HCT116 (cell line): ENCODE results near the gene LMNA. TPM values are rescaled to one million over a fixed set of nuclear protein-coding genes. Genes with fewer than 3 reads are reported as not detected.

Experiments
- ATAC-seq: fragments of 200-7000 bp; cut with Tn5 transposase; 2 replicates; pipeline ENCODE4 v1.9.1; 2020; ENCODE audit warnings: mild to moderate bottlenecking, moderate library complexity
- BruUV-seq: library from RNA; stranded (reverse); fragments of 400-500 nt; replicated peaks from 2 replicates; lab custom pipeline; 2021; lab: Mats Ljungman, UMichigan
- CTCF ChIA-PET: fragments of 300-600 bp; sonication (Branson Sonifier 250); formaldehyde crosslinking; loops from one replicate; lab custom pipeline; 2021; ENCODE audit warnings: antibody characterized with exemption; lab: Charles Lee
- POLR2A ChIA-PET: fragments of 300-600, 350-600 bp; sonication (Branson Sonifier 250); formaldehyde crosslinking; loops from one replicate; lab custom pipeline; 2021; ENCODE audit warnings: antibody characterized with exemption; lab: Charles Lee
- RAD21 ChIA-PET, 2 experiments: fragments of 300-600 bp; sonication (Branson Sonifier 250); formaldehyde crosslinking; loops; one replicate each; lab custom pipeline; 2023; ENCODE audit warnings: low total read pairs in 2 of 2; ENCODE audit not compliant: uncharacterized antibody in 2 of 2, unreplicated experiment in 2 of 2, low non-redundant PET in 1 of 2; lab: Charles Lee
- DNase-seq: peaks from one replicate; pipeline ENCODE4 v3.0.0-alpha.2; 2010; ENCODE audit warnings: low read depth, low spot score
- H2AFZ ChIP-seq: fragments of 200-600 bp; shearing (Covaris generic), sonication (generic); 2 replicates; pipeline ENCODE4 v1.6.1; 2017; ENCODE audit warnings: low read depth, mixed run types, mixed read lengths, antibody characterized with exemption, low read length; ENCODE audit not compliant: poor library complexity, severe bottlenecking
- H3K27ac ChIP-seq: 2 replicates; pipeline ENCODE4 v1.5.1; 2012; ENCODE audit warnings: low read depth, low read length
- H3K27me3 ChIP-seq: fragments of 200-600 bp; sonication (generic); 2 replicates; pipeline ENCODE4 v1.6.1; 2016; ENCODE audit warnings: mixed run types, low read length, mixed read lengths; ENCODE audit not compliant: insufficient read depth
- H3K36me3 ChIP-seq, 2 experiments: fragments of 200-500 bp in 1 of 2; fragments of 200-600 bp in 1 of 2; sonication (Bioruptor generic) in 1 of 2; sonication (generic) in 1 of 2; 2 replicates each; pipeline versions ENCODE4 v1.5.1 to v1.6.1; 2014 to 2016; ENCODE audit warnings: low read length in 2 of 2, inconsistent platforms in 1 of 2, mixed read lengths in 1 of 2, mixed run types in 1 of 2; ENCODE audit not compliant: insufficient read depth in 2 of 2, control insufficient read depth in 1 of 2
- H3K4me1 ChIP-seq, 2 experiments: fragments of 200-600 bp in 1 of 2; sonication (generic) in 1 of 2; 2 replicates each; pipeline versions ENCODE4 v1.5.1 to v1.6.1; 2012 to 2017; ENCODE audit warnings: low read length in 2 of 2, inconsistent platforms in 1 of 2, mild to moderate bottlenecking in 1 of 2, mixed read lengths in 1 of 2, mixed run types in 1 of 2, moderate library complexity in 1 of 2; ENCODE audit not compliant: insufficient read depth in 2 of 2, control insufficient read depth in 1 of 2
- H3K4me2 ChIP-seq: fragments of 200-600 bp; sonication (generic); 2 replicates; pipeline ENCODE4 v1.6.1; 2017; ENCODE audit warnings: mixed run types, low read length, mixed read lengths
- H3K4me3 ChIP-seq, 2 experiments: fragments of 200-600 bp in 1 of 2; sonication (generic) in 1 of 2; replicated peaks in 1 of 2; 2 replicates each; pipeline ENCODE4 v1.5.1; 2011 to 2016; ENCODE audit warnings: low read length in 2 of 2, control low read depth in 1 of 2, low read depth in 1 of 2, mild to moderate bottlenecking in 1 of 2, mixed read lengths in 1 of 2, mixed run types in 1 of 2
- H3K79me2 ChIP-seq: fragments of 200-600 bp; sonication (generic); 2 replicates; pipeline ENCODE4 v1.6.1; 2017; ENCODE audit warnings: mild to moderate bottlenecking, mixed run types, low read length, moderate library complexity, mixed read lengths; ENCODE audit not compliant: insufficient read depth
- H3K9ac ChIP-seq: fragments of 200-600 bp; sonication (generic); 2 replicates; pipeline ENCODE4 v1.6.1; 2016; ENCODE audit warnings: low read length, mixed read lengths
- H3K9me2 ChIP-seq: fragments of 200-600 bp; sonication (generic), shearing (Covaris generic); 2 replicates; pipeline ENCODE4 v1.6.1; 2017; ENCODE audit warnings: mixed run types, mild to moderate bottlenecking, moderate library complexity; ENCODE audit not compliant: insufficient read depth
- H3K9me3 ChIP-seq, 2 experiments: fragments of 200-500 bp in 1 of 2; fragments of 200-600 bp in 1 of 2; sonication (Bioruptor generic) in 1 of 2; sonication (generic) in 1 of 2; 2 replicates each; pipeline ENCODE4 v1.6.1; 2014 to 2017; ENCODE audit warnings: low read length in 2 of 2, mixed read lengths in 2 of 2, inconsistent platforms in 1 of 2, low read depth in 1 of 2, mild to moderate bottlenecking in 1 of 2, mixed run types in 1 of 2, moderate library complexity in 1 of 2; ENCODE audit not compliant: control insufficient read depth in 1 of 2, insufficient read depth in 1 of 2
- H4K20me1 ChIP-seq: fragments of 200-600 bp; sonication (generic), shearing (Covaris generic); 2 replicates; pipeline ENCODE4 v1.6.1; 2017; ENCODE audit warnings: mixed run types, mild to moderate bottlenecking, moderate library complexity; ENCODE audit not compliant: insufficient read depth
- EZH2 ChIP-seq: fragments of 200-600 bp; sonication (generic); IDR thresholded peaks from 2 replicates; pipeline ENCODE4 v1.6.1; 2017; ENCODE audit warnings: antibody characterized with exemption, mixed run types
- FOSL1 ChIP-seq: IDR thresholded peaks from 2 replicates; pipeline ENCODE4 v1.6.1; 2012; ENCODE audit warnings: low read depth
- MAX ChIP-seq: IDR thresholded peaks from 2 replicates; pipeline ENCODE4 v1.6.1; 2012
- POLR2A ChIP-seq: IDR thresholded peaks from 2 replicates; pipeline ENCODE4 v1.7.0; 2011; ENCODE audit warnings: borderline replicate concordance; ENCODE audit not compliant: insufficient read depth, insufficient read length; ENCODE audit errors: extremely low read depth
- RAD21 ChIP-seq: IDR thresholded peaks from 2 replicates; pipeline ENCODE4 v1.6.1; 2012; ENCODE audit warnings: low read depth, mild to moderate bottlenecking
- SP1 ChIP-seq: IDR thresholded peaks from 2 replicates; pipeline ENCODE4 v1.6.1; 2012; ENCODE audit warnings: low read depth
- ZNF274 ChIP-seq: fragments of 200-500 bp; sonication (Bioruptor generic); IDR thresholded peaks from 2 replicates; pipeline ENCODE4 v1.6.1; 2014; ENCODE audit warnings: mild to moderate bottlenecking, low read depth, low read length, inconsistent platforms
- intact Hi-C: fragments of 100-400 bp; cut with micrococcal nuclease; formaldehyde crosslinking; loops from 2 replicates; pipeline ENCODE4 v1.10.0; 2022
- total RNA-seq: library from RNA; stranded (reverse); gene quantifications from one replicate; pipeline ENCODE4 v1.2.1, GENCODE V29; 2021; ENCODE audit not compliant: unreplicated experiment
- TF ChIP-seq, protein P1 (sequence below): IDR thresholded peaks from 2 replicates; pipeline ENCODE4 v1.6.1; 2011; ENCODE audit warnings: mild to moderate bottlenecking, low read length, moderate library complexity; ENCODE audit not compliant: insufficient replicate concordance; ENCODE audit errors: extremely low read depth

LMNA gene
- total RNA-seq, 1 experiment from 2014 or later = 528 TPM

DNA sequence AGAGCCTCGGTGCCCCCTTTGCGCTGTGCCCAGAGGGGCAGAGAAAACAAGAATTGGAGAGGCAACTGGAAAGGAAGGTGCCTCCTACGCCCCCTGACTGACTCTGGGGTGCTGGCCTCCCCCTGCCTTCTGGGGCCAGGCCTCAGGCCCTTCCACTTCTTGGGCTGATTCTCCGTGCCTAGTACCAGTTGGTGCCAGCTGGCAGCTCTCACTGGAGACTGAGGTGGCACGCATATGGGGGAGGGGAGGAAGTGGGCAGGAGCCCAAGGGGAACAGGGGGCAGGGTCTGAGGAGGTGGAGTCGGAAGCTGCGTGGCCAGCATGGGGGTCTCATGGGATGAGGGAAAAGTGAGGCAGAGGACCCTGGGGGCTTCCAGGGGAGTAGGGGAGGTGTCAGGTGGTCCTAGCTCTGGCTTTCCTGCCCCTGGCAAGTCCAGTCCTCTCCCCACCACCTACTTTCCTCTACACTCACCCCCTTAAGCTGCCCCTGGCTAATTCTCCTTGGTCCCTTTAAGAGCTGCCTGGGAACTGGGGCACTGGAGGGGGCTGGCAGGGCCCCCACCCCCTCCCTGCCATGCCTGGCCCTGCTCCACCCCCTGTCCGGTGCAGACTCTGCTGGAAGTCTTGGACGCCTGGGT is 32.4 kb downstream of the LMNA start:
- POLR2A ChIA-PET = no interaction called here
- H4K20me1 ChIP-seq = no peaks in the 10 kb centered on the region
- RAD21 ChIA-PET = no interaction called here
- no peak overlapping the region for H3K4me2 ChIP-seq
- TF ChIP-seq MAX = no peak
- no peak for TF ChIP-seq RAD21
- TF ChIP-seq, protein P1, sequence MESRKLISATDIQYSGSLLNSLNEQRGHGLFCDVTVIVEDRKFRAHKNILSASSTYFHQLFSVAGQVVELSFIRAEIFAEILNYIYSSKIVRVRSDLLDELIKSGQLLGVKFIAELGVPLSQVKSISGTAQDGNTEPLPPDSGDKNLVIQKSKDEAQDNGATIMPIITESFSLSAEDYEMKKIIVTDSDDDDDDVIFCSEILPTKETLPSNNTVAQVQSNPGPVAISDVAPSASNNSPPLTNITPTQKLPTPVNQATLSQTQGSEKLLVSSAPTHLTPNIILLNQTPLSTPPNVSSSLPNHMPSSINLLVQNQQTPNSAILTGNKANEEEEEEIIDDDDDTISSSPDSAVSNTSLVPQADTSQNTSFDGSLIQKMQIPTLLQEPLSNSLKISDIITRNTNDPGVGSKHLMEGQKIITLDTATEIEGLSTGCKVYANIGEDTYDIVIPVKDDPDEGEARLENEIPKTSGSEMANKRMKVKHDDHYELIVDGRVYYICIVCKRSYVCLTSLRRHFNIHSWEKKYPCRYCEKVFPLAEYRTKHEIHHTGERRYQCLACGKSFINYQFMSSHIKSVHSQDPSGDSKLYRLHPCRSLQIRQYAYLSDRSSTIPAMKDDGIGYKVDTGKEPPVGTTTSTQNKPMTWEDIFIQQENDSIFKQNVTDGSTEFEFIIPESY = no peak
- TF ChIP-seq EZH2 = no peak
- no peak for TF ChIP-seq FOSL1
- TF ChIP-seq ZNF274 = no peak
- no peak for TF ChIP-seq SP1
- no peak for TF ChIP-seq POLR2A
- H3K27me3 ChIP-seq = no peaks in the 10 kb centered on the region; the same call in 1 of the 2 replicates
- intact Hi-C loops = loop anchor here (1.0 to 10.0 kb wide), 3 partner anchors 57 to 298 kb away; no protein-coding TSS in a partner anchor
- no peak overlapping the region for H3K27ac ChIP-seq
- H3K9me2 ChIP-seq = no peaks in the 10 kb centered on the region
- BruUV-seq = no TSS peak
- ATAC-seq (no peak), DNase-seq (no peak)
- CTCF ChIA-PET = interaction anchor here (1.4 to 8.1 kb wide), 3 partner anchors 18 to 78 kb away, joined by 6 to 98 read pairs (median 20); no protein-coding TSS in a partner anchor
- no peaks in the 10 kb centered on the region for H3K36me3 ChIP-seq
- no peak overlapping the region for H3K9ac ChIP-seq
- H2AFZ ChIP-seq = no peak overlapping the region
- H3K9me3 ChIP-seq = no peaks in the 10 kb centered on the region
- peaks cover 9 to 12% of the 10 kb centered on the region in 2 experiments for H3K4me1 ChIP-seq
- H3K4me3 ChIP-seq = no peak overlapping the region
- no peaks in the 10 kb centered on the region for H3K79me2 ChIP-seq
